ENCODE data around the gene PAX8. TPM values are rescaled to one million over a fixed set of nuclear protein-coding genes. Genes with fewer than 3 reads are reported as not detected.

PAX8 gene
- total RNA-seq, 1 experiment from 2014 or later: 0.15 TPM

- ChIA-PET CTCF (no interaction called here), POLR2A (no interaction called here)
- ATAC-seq (no peak), DNase-seq (ENCODE audit: low read depth, low spot score) (no peak)
- in situ Hi-C loops (cut with HindIII; ENCODE audit: low pct_unique_long_range_greater_than_20kb, low sequenced_read_pairs) (no loop called here), intact Hi-C loops (cut with micrococcal nuclease; ENCODE audit: unreplicated experiment) (no loop called here)
- Histone ChIP-seq H3K4me1 (ENCODE audit: control insufficient read depth, insufficient read depth, low read length) (no peaks in the 10 kb centered on the region; the same call in 1 of the 2 replicates), H3K4me3 (ENCODE audit: low read depth in 2 of 2, low read length in 2 of 2) (no peak overlapping the region), H3K27ac (ENCODE audit: low read length) (no peak overlapping the region), H3K27me3 (ENCODE audit: control insufficient read depth, insufficient read depth, low read length) (no peaks in the 10 kb centered on the region), H3K36me3 (ENCODE audit: control insufficient read depth, insufficient read depth, low read length) (no peaks in the 10 kb centered on the region), H3K9me3 (ENCODE audit: control insufficient read depth, insufficient read depth, low read depth, low read length) (no peaks in the 10 kb centered on the region)
- TF ChIP-seq SIN3A (IDR thresholded peaks at IDR 0.05; ENCODE audit: borderline replicate concordance, insufficient read depth, low read depth, low read length) (no peak), CTCF (IDR thresholded peaks at IDR 0.05) (no peak), POLR2AphosphoS5 (IDR thresholded peaks at IDR 0.05; ENCODE audit: low read depth, low read length) (no peak), TCF7L2 (IDR thresholded peaks at IDR 0.05; ENCODE audit: low read depth, low read length) (no peak), REST (IDR thresholded peaks at IDR 0.05; ENCODE audit: insufficient read depth in 1 of 2, low read depth in 2 of 2, low read length in 1 of 2) (no peak)
- BruUV-seq (replicated peaks): no TSS peak
These were observed 72.5 kb downstream of the PAX8 start for GRCh38 chr2:113206251-113206650.

- 0 out of 2 replicates have a peak overlapping the region, but pooled peaks have one; percentile 31 for H3K27ac ChIP-seq (ENCODE audit: low read length)
- H3K27me3 ChIP-seq (ENCODE audit: control insufficient read depth, insufficient read depth, low read length): no peaks in the 10 kb centered on the region
- no peak overlapping the region for H3K4me3 ChIP-seq (ENCODE audit: low read depth in 2 of 2, low read length in 2 of 2)
- H3K36me3 ChIP-seq (ENCODE audit: control insufficient read depth, insufficient read depth, low read length): no peaks in the 10 kb centered on the region
- intact Hi-C loops (cut with micrococcal nuclease; ENCODE audit: unreplicated experiment) (loop anchor here (1.0 to 5.0 kb wide), 4 partner anchors 43 to 166 kb away; no protein-coding TSS in a partner anchor), in situ Hi-C loops (cut with HindIII; ENCODE audit: low pct_unique_long_range_greater_than_20kb, low sequenced_read_pairs) (no loop called here)
- ATAC-seq (peak; percentile 81), DNase-seq (ENCODE audit: low read depth, low spot score) (peak; percentile 67)
- H3K4me1 ChIP-seq (ENCODE audit: control insufficient read depth, insufficient read depth, low read length): no peaks in the 10 kb centered on the region; the same call in 1 of the 2 replicates
- ChIA-PET POLR2A (no interaction called here), CTCF (interaction anchor here (0.5 to 2.6 kb wide), 9 partner anchors 13 to 187 kb away, joined by 3 to 14 read pairs (median 4); no protein-coding TSS in a partner anchor)
- H3K9me3 ChIP-seq (ENCODE audit: control insufficient read depth, insufficient read depth, low read depth, low read length): no peaks in the 10 kb centered on the region
- BruUV-seq (replicated peaks): no TSS peak
- peak; percentile 92 for TF ChIP-seq CTCF (IDR thresholded peaks at IDR 0.05)
- no peak for TF ChIP-seq TCF7L2 (IDR thresholded peaks at IDR 0.05; ENCODE audit: low read depth, low read length)
These were observed 74.7 kb downstream of the PAX8 start for GRCh38 chr2:113203901-113204519.

Measured in Panc1 (cell line).